ENCODE results near the gene ITPKB.
"Not testable (repeated sequence)": the region's sequence is repeated elsewhere in the genome, so short reads cannot be mapped to it uniquely, and the experiment has no call there.

The ITPKB gene

DNA sequence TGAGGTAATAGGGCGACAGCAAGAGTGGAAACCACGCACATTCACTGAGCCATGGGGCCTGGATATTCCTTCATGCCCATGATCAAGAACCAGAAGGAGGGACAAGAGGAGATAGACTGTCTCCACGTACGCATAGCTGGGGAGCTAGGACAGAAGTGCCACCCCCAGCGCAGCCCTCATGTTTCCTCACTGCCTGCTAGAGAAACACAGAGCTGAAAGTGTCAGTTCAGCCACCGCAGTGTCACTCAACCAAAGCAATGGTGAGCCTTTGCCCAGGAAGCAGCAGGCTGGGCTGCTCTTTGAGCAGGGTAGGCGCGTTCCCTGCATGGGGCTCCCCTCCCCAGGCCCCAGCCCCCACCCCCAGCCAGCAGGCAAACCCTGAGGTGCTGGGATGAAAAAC, 122.0 kb downstream of the ITPKB start:
- DNase-seq: no peak

DNA sequence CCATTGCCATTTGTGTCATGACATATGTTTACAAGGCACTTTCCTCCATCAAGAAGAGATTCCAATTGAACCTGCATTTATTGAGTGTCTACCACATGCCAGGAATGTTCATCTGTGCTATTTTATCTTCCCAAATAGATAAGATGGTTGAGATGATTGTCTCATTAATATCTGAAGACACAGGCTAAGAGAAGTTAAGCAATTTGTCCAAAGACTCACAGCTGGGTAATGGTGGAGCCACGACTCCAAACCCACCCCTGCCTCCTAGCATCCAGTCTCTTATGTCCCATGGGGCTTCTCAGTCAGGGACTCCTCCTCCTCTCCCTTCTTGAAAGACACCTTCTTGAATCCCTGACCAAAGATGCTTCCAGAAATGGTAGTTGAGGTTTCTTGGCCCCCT, 122.4 kb downstream of the ITPKB start:
- no peak for DNase-seq

DNA sequence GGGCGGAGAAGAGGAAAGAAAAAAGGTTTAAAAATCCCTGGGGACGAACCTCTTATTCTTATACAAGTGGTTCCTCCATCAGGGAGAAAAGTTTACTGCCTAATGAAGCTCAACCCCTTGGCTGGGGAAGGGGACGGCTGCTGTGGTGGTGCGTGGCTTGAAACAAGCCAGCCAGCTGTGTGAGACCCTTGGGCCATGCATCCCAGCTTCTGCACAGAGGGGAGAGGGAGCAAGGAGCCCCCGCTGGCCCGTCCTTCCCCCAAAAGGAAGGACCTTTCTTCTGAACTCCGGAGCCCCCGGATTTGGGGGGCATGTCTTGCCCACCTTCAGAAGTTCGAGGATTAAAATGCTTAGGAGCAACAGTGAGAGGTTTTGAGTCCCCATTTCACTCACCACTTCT, 123.2 kb downstream of the ITPKB start:
- DNase-seq: no peak

DNA sequence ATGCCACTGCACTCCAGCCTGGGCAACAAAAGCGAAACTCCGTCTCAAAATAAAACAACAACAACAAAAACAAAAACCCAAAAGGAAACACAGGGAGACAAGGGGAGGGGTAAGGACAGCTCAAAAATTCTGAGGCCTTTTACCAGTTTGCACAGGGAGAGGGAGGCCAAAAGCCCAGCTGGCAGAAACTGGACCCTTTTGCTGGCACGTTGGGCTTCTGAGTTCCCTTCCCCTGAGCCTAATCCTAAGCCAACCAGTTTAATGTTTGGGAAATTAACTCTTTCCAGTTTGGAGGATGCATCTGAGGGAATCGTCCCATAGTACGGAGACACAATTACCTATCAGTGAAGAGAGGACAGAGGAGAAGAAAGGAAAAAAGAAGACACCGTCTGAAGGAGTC, 127.1 kb downstream of the ITPKB start:
- DNase-seq: not testable (repeated sequence)

DNA sequence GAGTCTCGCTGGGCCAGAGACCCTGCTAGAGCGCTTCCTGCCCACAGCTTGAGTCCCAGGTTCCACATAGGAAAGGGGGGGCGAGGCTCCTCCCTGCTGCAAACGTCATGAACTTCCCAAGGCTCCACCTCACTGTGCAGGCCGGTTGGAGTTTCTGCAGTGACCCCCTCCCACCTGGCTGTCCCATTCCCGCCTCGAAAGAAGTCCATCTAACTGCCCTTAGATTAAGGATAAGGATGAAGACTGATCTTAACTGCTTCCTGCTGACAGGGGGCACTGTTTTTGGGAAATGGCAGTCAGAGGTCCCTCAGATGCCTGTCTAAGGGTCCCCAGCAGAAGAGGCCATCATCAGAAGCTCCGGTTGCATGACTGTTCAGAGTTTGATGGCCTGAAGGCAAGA, 127.8 kb downstream of the ITPKB start:
- DNase-seq: no peak

DNA sequence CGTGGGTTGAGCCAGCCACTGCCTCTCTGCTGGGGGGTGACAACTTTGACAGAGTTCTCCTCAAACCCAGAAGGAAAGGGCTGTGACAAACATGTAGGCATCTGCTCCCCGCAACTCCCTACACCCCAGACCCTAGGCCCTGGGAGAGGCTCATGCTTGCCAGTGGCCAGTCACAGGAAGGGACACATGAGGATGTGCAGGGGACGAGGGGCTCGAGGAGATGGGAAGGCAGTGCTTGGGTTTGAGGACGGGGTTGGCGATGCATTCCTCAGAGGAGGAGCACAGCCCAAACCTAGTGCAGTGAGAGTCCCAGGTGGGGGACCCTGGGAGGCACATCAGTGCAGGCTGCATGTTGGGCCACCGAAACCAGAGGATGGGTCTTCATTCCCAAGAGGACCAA, 128.4 kb downstream of the ITPKB start:
- no peak for DNase-seq

DNA sequence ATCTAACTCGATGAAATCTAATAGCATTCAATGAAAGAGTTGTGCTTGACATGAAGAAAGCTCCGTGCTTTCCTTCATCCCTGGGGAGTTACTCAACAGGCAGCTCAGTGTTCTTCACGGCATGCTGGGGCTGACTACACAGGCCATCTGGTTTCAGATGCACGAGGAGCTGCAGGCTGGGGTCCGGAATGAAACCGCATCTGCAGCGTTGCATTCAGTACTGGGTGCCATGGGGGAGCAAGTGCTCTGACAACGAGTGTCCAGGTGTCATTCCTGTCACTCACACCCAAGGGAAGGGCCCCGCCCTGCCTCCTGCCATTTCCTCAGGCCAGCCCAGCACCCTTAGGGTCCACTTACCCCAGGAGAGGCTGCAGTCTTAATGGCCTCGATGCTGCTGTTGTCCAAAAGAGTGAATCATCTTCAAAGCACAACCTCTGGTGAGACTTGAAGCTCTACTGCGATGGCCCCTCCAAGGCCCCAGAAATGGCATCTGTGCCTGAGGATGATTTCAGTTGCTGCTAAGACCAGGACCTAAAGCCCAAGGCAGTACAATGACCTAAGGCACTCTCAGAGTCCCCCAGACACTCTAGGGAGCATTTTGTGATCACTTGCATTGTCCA, 129.1 kb downstream of the ITPKB start:
- DNase-seq: no peak

DNA sequence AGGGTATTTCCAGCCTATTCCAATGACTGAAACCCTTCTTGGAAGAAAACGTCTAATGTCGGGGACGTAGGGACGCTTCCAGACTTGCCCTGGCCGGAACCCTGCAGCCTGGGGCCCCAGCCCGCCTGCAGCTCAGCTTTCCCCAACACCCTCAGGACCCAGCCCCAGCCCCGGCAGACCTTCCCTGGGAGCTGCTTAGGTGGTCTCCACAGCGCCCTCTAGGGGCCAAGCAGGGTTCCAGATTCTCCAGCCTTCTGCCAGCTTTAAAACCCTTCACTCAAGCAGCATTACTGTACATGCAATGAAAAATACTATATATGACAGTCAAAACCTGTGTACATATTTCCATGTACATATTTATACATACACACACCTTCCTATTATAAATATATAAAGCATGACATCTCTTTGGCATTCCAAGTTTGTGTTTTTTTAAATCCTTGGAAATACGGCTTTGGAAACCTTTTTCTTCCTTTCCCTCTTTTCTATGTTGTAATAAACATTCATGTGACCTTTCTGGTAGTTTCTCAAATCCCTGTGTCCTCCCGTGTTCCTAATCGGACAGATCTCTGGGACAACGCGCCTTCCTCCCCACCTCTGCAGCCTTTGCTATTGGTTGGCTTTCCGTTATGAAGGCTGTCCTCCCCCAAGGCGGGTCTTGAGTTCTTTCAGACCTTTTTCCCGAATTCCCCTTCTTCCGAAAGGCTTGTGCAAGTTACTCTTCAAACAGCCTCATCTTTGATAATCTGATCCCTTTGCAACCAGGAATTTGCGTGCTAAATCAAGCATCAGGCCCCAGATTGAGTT, 130.2 kb downstream of the ITPKB start:
- peak; percentile 60 to 68 for DNase-seq

DNA sequence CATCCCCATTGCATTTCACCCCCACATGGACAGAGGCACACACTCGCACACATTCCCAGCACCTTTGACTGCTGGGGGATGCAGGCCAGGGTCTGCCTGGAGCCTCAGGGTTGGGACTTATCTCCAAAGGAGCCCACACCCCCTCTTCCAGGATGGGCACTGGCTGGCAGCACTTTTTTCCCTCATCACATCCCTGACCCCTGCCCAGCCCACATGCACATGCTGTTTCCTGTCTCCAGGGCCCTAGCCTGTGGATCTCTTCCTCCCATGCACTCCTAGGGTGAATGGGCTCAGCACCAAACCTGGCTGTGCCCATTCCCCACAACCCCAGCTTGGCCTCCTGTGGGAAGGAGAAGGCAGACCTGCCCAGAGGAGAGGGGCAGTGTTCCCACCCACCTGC, 131.3 kb downstream of the ITPKB start:
- no peak for DNase-seq

DNA sequence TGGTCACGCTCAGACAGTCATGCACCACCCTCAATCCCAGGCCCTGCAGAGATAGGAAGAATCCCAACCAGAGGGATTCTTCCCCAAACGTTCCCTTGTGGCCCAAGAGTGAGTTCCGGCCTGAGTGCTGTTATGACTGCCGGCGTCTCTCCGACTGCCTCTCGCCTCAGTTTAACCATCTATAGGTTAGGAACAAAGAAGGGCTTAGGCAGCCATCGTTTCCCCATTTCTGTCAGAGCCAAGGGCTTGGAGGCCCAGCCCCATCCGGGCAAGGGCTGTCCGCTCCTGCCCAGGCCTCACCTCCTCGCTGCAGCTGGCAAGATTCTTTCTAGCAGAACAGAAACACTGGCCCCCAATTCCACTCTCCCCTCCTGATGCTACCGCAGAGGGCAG, 131.8 kb downstream of the ITPKB start:
- no peak for DNase-seq

DNA sequence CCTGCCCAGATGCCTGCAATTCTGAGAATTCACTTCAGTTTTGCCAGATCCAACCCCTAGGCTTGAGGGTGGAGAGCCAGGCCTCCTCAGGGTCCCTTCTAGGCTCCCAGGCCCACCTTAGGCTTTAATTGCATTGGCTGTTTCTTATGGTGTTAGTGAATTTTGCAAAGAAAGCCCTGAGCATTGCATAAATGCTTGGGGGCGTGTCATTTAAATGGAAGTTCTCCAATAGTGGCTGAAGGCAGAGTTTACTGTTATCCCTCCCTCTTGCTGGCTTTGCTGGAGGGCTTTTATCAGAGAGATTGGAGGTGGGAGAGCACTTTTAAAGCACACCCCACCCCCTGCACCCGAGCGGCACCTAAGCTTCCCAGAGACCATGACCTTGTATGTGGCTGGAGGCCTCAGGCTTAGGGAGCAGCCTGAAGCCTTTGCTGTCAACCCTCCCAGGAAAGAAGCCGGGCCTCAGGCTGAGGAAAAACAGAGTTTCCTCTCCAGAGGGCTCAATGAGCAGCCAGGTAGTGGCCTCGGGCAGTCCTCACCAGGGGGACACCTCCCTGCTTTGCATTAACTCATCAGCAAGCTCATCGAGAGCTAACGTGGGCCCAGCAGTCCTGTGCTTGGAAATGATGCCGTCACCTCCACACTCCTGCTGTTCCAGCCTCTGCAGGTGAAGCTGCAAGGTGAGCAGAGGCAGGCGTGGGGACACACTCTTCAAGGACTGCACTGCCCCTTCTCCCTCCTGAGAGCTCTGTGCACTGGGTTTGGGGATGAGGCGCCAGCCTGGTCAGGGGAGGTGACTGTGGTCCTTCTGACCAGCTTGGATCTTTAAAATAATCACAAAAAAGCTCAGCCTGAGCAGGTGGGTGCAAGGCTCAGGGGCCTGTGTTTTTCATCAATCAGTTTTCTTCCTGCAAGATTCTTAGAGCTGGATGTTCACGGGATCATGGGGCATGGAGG, 132.5 kb downstream of the ITPKB start:
- no peak for DNase-seq

DNA sequence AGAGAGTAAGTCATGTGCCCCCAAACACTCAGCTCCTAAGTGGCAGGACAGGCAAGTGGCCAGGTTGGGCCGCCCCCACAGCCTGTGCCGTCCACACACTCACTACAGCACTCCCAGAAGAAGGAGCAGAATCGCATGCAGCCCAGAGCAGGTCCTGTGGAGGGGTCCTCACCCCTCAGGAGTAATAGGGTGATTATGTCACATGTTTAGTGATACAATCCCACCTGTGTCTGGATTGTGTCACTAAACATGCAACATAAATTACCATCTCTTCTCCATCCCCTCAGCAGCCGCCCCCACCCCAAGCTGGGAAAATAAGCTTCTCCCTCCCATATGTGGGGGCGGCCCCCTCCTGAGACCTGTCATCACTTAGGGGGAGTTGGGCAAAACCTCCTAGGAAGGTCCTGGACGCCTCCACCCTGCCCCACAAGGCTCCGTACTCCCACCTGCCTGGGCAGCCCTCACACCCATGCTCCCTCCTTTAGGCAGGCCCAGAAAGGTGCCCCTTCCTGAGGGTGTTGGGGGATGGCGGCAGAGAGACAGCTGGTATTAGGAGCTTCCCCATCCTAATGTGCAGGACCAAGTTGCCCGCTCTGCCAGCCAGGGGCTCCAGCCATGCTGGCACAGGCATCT, 133.6 kb downstream of the ITPKB start:
- DNase-seq: no peak

DNA sequence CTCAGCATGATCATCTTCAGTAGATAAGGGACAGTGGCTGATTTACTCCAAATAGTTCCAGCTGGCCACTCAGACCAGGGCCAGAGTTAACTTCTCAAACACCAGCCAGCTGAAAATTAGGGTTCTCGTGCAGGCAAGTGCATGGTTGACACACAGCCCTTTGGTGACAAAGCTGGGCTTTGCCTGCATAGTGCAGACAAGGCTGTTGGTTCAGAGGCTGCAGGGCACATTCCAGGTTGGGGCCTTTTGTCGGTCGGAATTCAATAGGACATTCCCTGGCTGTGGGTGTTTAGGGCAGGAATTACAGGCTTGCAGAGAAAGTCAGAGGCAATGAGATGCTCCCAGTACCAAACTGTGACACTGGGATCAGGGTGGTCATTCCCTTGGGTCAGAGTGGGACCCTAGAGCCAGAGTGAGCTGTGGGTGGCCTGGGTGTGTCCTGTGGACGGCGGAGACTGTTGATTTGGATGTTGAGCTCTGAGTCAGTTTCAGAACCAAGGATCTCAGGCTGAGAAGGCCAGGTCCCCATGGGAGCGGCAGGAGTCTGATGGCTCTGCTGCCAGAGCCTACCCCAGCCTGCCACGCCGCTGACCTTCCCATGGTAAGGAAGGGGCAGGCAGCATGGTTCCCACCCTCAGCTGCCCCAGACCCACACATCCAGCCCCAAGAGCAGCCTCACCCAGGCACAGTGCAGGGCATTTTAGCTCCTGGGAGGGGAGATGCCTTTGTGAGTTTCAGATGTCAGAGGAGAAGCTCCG, 134.3 kb downstream of the ITPKB start:
- DNase-seq: no peak

DNA sequence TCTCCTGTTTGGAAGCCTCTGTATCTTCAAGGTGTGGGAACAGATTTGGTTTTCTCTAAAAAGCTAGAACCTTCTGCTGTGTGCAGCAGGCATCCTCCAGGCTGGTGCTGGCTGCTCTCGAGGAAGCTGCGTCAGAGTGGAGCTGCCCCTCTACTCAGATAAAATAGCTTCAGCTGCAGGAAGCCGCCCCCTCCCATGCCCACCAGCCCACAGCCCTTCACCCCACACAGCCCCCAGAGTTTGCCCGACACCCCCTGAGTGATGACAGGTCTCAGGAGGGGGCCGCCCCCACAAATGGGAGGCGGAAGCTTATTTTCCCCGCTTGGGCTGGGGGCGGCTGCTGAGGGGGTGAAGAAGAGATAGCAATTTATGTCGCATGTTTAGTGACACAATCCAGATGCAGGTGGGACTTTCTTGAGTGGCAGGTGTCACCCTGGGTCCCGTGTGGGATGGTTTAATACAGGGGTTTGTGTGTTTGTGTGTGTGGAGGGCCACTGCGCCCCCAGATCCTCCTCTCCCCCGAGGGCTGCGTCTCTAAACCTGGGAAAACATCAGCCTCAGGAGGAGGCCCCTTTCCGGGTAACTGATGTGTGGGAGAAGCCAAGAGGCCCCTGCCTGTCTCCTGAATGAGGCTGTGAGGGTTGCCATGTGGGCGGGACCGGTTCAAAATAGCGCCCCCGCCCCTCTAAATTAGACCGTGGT, 135.1 kb downstream of the ITPKB start:
- no peak for DNase-seq

DNA sequence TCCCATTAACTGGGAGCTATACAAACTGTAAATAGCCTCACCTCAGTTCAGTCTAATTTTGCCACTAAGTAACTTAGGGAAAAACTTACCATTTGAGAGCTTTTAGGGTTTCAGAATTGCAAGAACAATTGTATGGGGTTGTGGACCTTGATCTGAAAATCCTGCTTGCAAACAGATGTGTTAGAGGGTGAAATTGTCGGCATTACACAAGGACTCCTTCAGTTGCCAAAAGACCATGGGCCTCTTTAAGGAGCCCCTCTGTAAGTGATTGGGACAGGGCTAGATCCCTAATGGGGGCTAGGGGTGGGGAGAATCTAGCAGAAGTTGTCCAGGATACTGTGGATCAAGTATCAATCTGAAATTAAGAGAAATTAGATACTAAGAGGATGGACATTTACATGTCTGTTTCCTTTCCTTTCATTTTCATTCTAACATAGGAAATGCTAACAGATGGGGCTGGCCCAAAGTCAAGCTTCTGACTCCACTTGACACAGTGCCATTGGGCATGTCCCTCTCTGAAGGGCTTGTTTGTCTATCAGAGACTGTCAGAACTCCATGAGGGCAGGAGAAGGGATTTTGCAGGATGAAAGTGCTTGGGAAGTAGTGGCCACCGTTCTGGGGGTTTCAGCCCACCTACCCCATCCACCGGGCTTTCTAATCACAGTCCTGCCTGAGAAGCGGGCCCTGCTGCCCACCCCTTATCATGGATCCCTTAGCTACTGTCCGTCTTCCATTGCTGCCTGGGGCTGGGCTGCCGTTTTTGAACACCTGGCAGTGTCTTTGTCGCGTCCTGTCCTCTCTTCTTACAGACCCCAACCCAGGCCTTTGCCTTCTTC, 135.8 kb downstream of the ITPKB start:
- no peak for DNase-seq

DNA sequence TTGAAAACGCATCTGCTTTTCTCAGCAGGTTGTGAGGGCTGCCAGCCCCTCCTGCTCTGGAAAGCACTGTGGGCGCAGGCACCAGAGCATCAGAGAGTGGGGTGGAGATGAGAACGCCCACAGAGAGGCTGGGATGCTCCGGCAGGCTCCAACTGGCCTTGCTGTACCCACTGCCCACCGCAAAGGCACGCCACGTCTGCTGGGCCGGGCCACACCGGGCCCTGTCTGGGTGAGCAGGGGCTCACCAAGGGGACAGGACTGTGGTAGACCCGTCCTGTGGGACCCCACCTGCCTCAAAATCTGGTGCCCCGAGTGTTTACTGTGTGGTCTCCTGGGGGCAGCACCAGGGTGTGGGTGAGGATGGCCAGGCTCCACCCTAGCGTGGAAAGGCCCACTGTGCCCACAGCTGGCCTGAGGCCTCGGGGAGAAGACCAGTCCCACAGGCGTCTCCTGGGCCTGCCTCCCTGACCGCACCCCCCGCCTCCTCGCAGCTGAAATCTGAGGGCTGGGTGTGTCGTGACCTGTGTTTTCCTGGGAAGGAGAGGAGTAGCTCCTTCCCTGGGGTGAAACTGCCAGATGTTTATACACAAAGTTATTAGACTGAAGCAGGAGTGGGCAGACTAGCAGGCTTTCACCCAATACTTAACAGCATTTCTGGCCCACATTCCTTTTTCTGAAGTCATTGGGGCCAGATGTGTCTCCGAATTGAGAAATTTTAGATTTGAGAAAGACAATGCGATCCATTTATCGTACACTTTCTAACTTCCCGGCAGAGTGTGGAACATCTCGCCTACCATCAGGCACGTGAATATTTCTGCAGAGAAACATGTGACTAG, 136.7 kb downstream of the ITPKB start:
- no peak for DNase-seq

DNA sequence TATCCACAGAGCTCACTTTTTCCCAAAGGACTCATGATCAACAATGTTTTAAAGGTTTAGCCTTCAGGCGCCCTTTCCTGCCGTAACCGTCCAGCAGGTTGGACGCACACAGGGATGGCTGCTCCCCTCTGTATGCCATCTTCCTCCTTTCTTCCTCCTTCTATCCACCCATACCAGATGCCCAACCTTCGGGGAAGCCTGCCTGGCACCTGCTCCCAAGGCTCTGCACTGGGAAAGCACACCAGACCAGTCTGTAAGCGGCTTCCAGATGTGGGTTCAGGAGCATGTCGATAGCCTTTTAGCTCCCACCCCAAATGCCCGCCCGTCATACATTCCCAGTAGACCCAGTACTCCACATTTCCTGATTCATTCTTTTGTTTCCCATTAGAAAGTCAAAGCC, 137.6 kb downstream of the ITPKB start:
- no peak for DNase-seq

DNA sequence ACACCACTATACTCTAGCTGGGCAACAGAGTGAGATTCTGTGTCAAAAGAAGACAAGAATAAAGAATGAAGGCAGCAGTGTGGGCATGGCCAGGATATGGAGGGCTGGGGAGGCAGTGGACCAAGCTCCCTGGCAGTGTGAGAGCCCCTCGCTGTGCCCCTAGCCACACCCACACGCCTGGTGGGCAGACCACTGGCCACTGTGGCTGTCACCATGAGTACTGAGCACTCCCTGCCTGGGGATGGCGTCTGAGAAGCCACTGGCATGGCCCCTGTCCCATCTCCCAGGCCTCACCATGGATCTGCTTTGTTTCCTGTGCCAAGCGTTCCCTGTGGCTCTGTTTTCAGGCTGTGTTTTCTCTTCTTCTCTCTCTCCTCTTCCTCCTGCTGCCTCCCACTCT, 138.8 kb downstream of the ITPKB start:
- DNase-seq: no peak

DNA sequence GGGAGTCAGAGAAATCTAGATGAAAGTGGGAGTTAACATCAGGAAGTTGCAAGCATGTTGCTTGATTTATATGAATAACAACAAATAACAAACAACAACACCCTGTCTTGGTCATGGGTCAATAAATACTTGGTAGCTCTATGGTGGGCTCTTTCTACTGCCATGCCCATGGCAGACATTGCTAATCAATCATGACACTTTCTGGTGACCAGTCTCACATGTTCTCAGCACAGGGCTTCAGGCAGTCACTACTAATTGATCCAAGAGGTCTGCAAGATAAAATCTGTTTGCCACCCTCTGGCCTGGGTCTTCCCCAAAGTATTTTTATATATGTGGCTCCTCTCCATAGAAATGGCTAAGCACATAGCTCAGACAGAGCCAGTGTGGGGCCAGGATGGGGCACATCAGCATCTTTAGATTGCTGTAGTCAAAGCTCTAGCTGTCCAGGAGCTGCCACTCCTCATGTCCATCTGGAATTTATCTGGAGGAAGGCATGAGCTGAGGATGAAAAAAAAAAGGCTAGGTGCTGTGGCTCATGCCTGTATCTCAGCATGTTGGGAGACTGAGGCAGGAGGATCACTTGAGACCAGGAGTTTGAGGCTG, 139.3 kb downstream of the ITPKB start:
- DNase-seq: no peak

All from NCI-H1930 (cell line).